ENCODE measurements around the gene KCNQ1.

The KCNQ1 gene

GRCh38 chr11:2892215-2892966 is 447.6 kb downstream of the KCNQ1 start:
- Histone ChIP-seq H3K4me2 (peak overlapping the region; percentile 93), H3K27ac (peak overlapping the region; percentile 88), H3K27me3 (no peaks in the 10 kb centered on the region), H3K4me3 (peak overlapping the region; percentile 56), H4K20me1 (no peaks in the 10 kb centered on the region), H3K4me1 (peaks cover 58% of the 10 kb centered on the region), H3K9ac (peak overlapping the region; percentile 74), H3K9me3 (no peaks in the 10 kb centered on the region), H3K36me3 (no peaks in the 10 kb centered on the region)
- TF ChIP-seq Cebpa-rat (IDR thresholded peaks at IDR 0.05), result no peak

GRCh38 chr11:2892967-2893528 is 448.2 kb downstream of the KCNQ1 start:
- Histone ChIP-seq H3K27ac (peak overlapping the region; percentile 88), H3K9ac (peak overlapping the region; percentile 72), H3K27me3 (no peaks in the 10 kb centered on the region), H3K9me3 (no peaks in the 10 kb centered on the region), H3K4me2 (peak overlapping the region; percentile 93), H3K36me3 (no peaks in the 10 kb centered on the region), H3K4me3 (peak overlapping the region; percentile 56), H4K20me1 (no peaks in the 10 kb centered on the region), H3K4me1 (peaks cover 58% of the 10 kb centered on the region)
- no peak for TF ChIP-seq Cebpa-rat (IDR thresholded peaks at IDR 0.05)

- H3K4me3 ChIP-seq, result no peak overlapping the region
- no peaks in the 10 kb centered on the region for H4K20me1 ChIP-seq
- H3K4me1 ChIP-seq, result peaks cover 61% of the 10 kb centered on the region
- no peaks in the 10 kb centered on the region for H3K27me3 ChIP-seq
- no peak for TF ChIP-seq Cebpa-rat (IDR thresholded peaks at IDR 0.05)
- H3K9me3 ChIP-seq, result no peaks in the 10 kb centered on the region
- no peak overlapping the region for H3K27ac ChIP-seq
- no peak overlapping the region for H3K4me2 ChIP-seq
- H3K36me3 ChIP-seq, result no peaks in the 10 kb centered on the region
- no peak overlapping the region for H3K9ac ChIP-seq
These were observed 449.1 kb downstream of the KCNQ1 start for GRCh38 chr11:2893935-2894334.

GRCh38 chr11:2896047-2896446 is 451.2 kb downstream of the KCNQ1 start:
- Histone ChIP-seq H3K4me1 (peaks cover 62% of the 10 kb centered on the region), H3K9ac (no peak overlapping the region)

GRCh38 chr11:2897048-2897447 is 452.2 kb downstream of the KCNQ1 start:
- H3K4me1 ChIP-seq, result peaks cover 60% of the 10 kb centered on the region
- no peak for TF ChIP-seq Cebpa-rat (IDR thresholded peaks at IDR 0.05)

More at GRCh38 chr11:2896047-2896446, 451.2 kb downstream of the KCNQ1 start:
- 0 out of 2 replicates have a peak overlapping the region, but pooled peaks have one; percentile 14 for H3K27ac ChIP-seq
- H3K4me3 ChIP-seq, result no peak overlapping the region
- H3K27me3 ChIP-seq, result no peaks in the 10 kb centered on the region
- TF ChIP-seq Cebpa-rat (IDR thresholded peaks at IDR 0.05), result no peak
- no peaks in the 10 kb centered on the region for H3K9me3 ChIP-seq
- no peak overlapping the region for H3K4me2 ChIP-seq
- H4K20me1 ChIP-seq, result no peaks in the 10 kb centered on the region
- H3K36me3 ChIP-seq, result no peaks in the 10 kb centered on the region

GRCh38 chr11:2898366-2899079 is 453.7 kb downstream of the KCNQ1 start:
- Histone ChIP-seq H3K9me3 (no peaks in the 10 kb centered on the region), H3K4me1 (peaks cover 61% of the 10 kb centered on the region), H4K20me1 (no peaks in the 10 kb centered on the region), H3K4me3 (no peak overlapping the region; the same call in 1 of the 2 replicates), H3K27ac (peak overlapping the region; percentile 76), H3K4me2 (peak overlapping the region; percentile 98), H3K27me3 (no peaks in the 10 kb centered on the region), H3K9ac (peak overlapping the region; percentile 48; the same call in 1 of the 2 replicates), H3K36me3 (no peaks in the 10 kb centered on the region)
- TF ChIP-seq Cebpa-rat (IDR thresholded peaks at IDR 0.05), result no peak

More at GRCh38 chr11:2897048-2897447, 452.2 kb downstream of the KCNQ1 start:
- no peaks in the 10 kb centered on the region for H3K9me3 ChIP-seq
- no peaks in the 10 kb centered on the region for H3K36me3 ChIP-seq
- no peak overlapping the region for H3K9ac ChIP-seq
- H3K27ac ChIP-seq, result no peak overlapping the region
- H3K4me3 ChIP-seq, result no peak overlapping the region
- H3K27me3 ChIP-seq, result no peaks in the 10 kb centered on the region
- no peaks in the 10 kb centered on the region for H4K20me1 ChIP-seq
- H3K4me2 ChIP-seq, result no peak overlapping the region

All from BLaER1 (cell line).